HG03521 (cell line): Measurements from ENCODE around the gene CILP.
"Not testable (repeated sequence)": the region's sequence is repeated elsewhere in the genome, so short reads cannot be mapped to it uniquely, and the experiment has no call there.

Source experiments
- ATAC-seq: cut with Tn5 transposase; IDR thresholded peaks from one replicate; pipeline ENCODE4 v1.9.1; 2021; ENCODE audit warnings: mild to moderate bottlenecking, moderate library complexity; ENCODE audit not compliant: unreplicated experiment

CILP gene

GRCh38 chr15:65210770-65211481 lies at the start of gene CILP:
Gene CILP, minus strand, starts transcription at chr15:65211473. Its CDS starts 1,718 bp downstream, at chr15:65209755.
- ATAC-seq, result no peak

GRCh38 chr15:65260968-65261367 lies 49.7 kb upstream of the CILP start:
- ATAC-seq, result no peak

- no peak for ATAC-seq
These were observed 48.1 kb upstream of the CILP start for GRCh38 chr15:65259367-65259797.

GRCh38 chr15:65258375-65259262 lies 47.3 kb upstream of the CILP start:
- ATAC-seq, result no peak

GRCh38 chr15:65255486-65256140 lies 44.3 kb upstream of the CILP start:
- ATAC-seq, result no peak

GRCh38 chr15:65254758-65255157 lies 43.5 kb upstream of the CILP start:
- no peak for ATAC-seq

GRCh38 chr15:65254356-65254755 lies 43.1 kb upstream of the CILP start:
- no peak for ATAC-seq

GRCh38 chr15:65249641-65250040 lies 38.4 kb upstream of the CILP start:
- no peak for ATAC-seq

- no peak for ATAC-seq
These were observed 37.4 kb upstream of the CILP start for GRCh38 chr15:65248511-65249255.

- ATAC-seq, result no peak
These were observed 35.7 kb upstream of the CILP start for GRCh38 chr15:65246939-65247338.

- ATAC-seq, result no peak
These were observed 34.9 kb upstream of the CILP start for GRCh38 chr15:65246026-65246714.

- no peak for ATAC-seq
These were observed 34.0 kb upstream of the CILP start for GRCh38 chr15:65245096-65245856.

- ATAC-seq, result no peak
These were observed 33.4 kb upstream of the CILP start for GRCh38 chr15:65244638-65245037.

GRCh38 chr15:65236443-65236842 lies 25.2 kb upstream of the CILP start:
- ATAC-seq, result not testable (repeated sequence)

GRCh38 chr15:65233696-65234095 lies 22.4 kb upstream of the CILP start:
- no peak for ATAC-seq

- ATAC-seq, result no peak
These were observed 21.2 kb upstream of the CILP start for GRCh38 chr15:65232520-65232919.

- no peak for ATAC-seq
These were observed 20.0 kb upstream of the CILP start for GRCh38 chr15:65231306-65231705.

- ATAC-seq, result not testable (repeated sequence)
These were observed 15.6 kb upstream of the CILP start for GRCh38 chr15:65226901-65227300.

GRCh38 chr15:65226221-65226620 lies 14.9 kb upstream of the CILP start:
- no peak for ATAC-seq
